Measurements from ENCODE around the gene NECAB3. TPM values are rescaled to one million over a fixed set of nuclear protein-coding genes. Genes with fewer than 3 reads are reported as not detected.

Gene NECAB3
- total and polyA plus RNA-seq, 2 of the 13 experiments (the other 11 are each of a cell fraction or from before 2014, with no cell fraction given), result 61.5 to 65.5 TPM

- TF ChIP-seq ZNF800 (CRISPR knock-in tag; IDR thresholded peaks at IDR 0.05) (0 out of 2 replicates have a peak, but pooled peaks have one; percentile 72), E2F5 (CRISPR knock-in tag; conservative IDR thresholded peaks at IDR 0.05) (no peak; the same call in 1 of the 2 replicates), ZNF564 (CRISPR knock-in tag; IDR thresholded peaks at IDR 0.05) (peak; percentile 77), NFE2 (CRISPR knock-in tag; IDR thresholded peaks at IDR 0.05) (no peak), KAT7 (CRISPR knock-in tag; IDR thresholded peaks at IDR 0.05; ENCODE audit: borderline replicate concordance) (peak; percentile 99; the same call in 1 of the 2 replicates), DNMT1 (CRISPR knock-in tag; IDR thresholded peaks at IDR 0.05) (peak; percentile 95; the same call in 1 of the 2 replicates), MAX (IDR thresholded peaks at IDR 0.05) (peak; percentile 84), DPF2 (CRISPR knock-in tag; IDR thresholded peaks at IDR 0.05; ENCODE audit: borderline replicate concordance, low read depth) (no peak), SYNCRIP (IDR thresholded peaks at IDR 0.05; ENCODE audit: insufficient read depth, low read depth, low read length) (no peak), TBP (CRISPR knock-in tag; IDR thresholded peaks at IDR 0.05) (no peak), ZNF775 (CRISPR knock-in tag; IDR thresholded peaks at IDR 0.05; ENCODE audit: borderline replicate concordance) (no peak), ZNF619 (CRISPR knock-in tag; IDR thresholded peaks at IDR 0.05) (peak; percentile 99), ZNF235 (CRISPR knock-in tag; IDR thresholded peaks at IDR 0.05; ENCODE audit: borderline replicate concordance) (peak; percentile 98), BRD4 (CRISPR knock-in tag; IDR thresholded peaks at IDR 0.05) (peak; percentile 71), TAF1 (CRISPR knock-in tag; IDR thresholded peaks at IDR 0.05) (peak; percentile 84), ZZZ3 (CRISPR knock-in tag; IDR thresholded peaks at IDR 0.05; ENCODE audit: borderline replicate concordance) (peak; percentile 34; the same call in 1 of the 2 replicates), ZNF709 (CRISPR knock-in tag; IDR thresholded peaks at IDR 0.05) (peak; percentile 96), CTCF (CRISPR knock-in tag; IDR thresholded peaks at IDR 0.05) (no peak), ZNF878 (CRISPR knock-in tag; IDR thresholded peaks at IDR 0.05) (0 out of 2 replicates have a peak, but pooled peaks have one; percentile 75), NFYC (CRISPR knock-in tag; IDR thresholded peaks at IDR 0.05) (no peak), MLX (CRISPR knock-in tag; IDR thresholded peaks at IDR 0.05) (no peak), SAP130 (CRISPR knock-in tag; IDR thresholded peaks at IDR 0.05; ENCODE audit: low read depth) (peak; percentile 96), EEA1 (CRISPR knock-in tag; IDR thresholded peaks at IDR 0.05; ENCODE audit: borderline replicate concordance) (peak; percentile 91), MIER3 (CRISPR knock-in tag; IDR thresholded peaks at IDR 0.05; ENCODE audit: borderline replicate concordance) (0 out of 2 replicates have a peak, but pooled peaks have one; percentile 16), ZNF549 (CRISPR knock-in tag; IDR thresholded peaks at IDR 0.05) (0 out of 2 replicates have a peak, but pooled peaks have one; percentile 72), ZFY (CRISPR knock-in tag; IDR thresholded peaks at IDR 0.05) (peak; percentile 82)
Observed at GRCh38 chr20:33663161-33664084, 10.8 kb downstream of the NECAB3 start (continued).
